Effector memory CD4-positive, alpha-beta T cell (primary cell): ENCODE data around the gene YPEL1.
"Not testable (repeated sequence)": the region's sequence is repeated elsewhere in the genome, so short reads cannot be mapped to it uniquely, and the experiment has no call there.

Source experiments
- DNase-seq, 3 donors: peaks; one replicate each; pipeline ENCODE4 v3.0.0-alpha.2; 2020
- H3K27ac ChIP-seq: 2 replicates; pipeline ENCODE4 v1.7.0; 2013; ENCODE audit warnings: mild to moderate bottlenecking, low read length, moderate library complexity; ENCODE audit not compliant: insufficient read depth, poor library complexity, severe bottlenecking
- H3K27me3 ChIP-seq: replicated peaks from 2 replicates; pipeline ENCODE4 v1.7.0; 2013; ENCODE audit warnings: mild to moderate bottlenecking, low read length; ENCODE audit not compliant: insufficient read depth, control insufficient read depth, poor library complexity, severe bottlenecking
- H3K36me3 ChIP-seq: 2 replicates; pipeline ENCODE4 v1.7.0; 2013; ENCODE audit warnings: mild to moderate bottlenecking, low read length, moderate library complexity; ENCODE audit not compliant: control insufficient read depth, insufficient read depth
- H3K4me1 ChIP-seq: 2 replicates; pipeline ENCODE4 v1.7.0; 2013; ENCODE audit warnings: low read length, mild to moderate bottlenecking; ENCODE audit not compliant: control insufficient read depth, insufficient read depth, poor library complexity, severe bottlenecking
- H3K4me3 ChIP-seq: 2 replicates; pipeline ENCODE4 v1.7.0; 2013; ENCODE audit warnings: low read length, low read depth, mild to moderate bottlenecking; ENCODE audit not compliant: insufficient read depth, poor library complexity, severe bottlenecking
- H3K9me3 ChIP-seq: 2 replicates; pipeline ENCODE4 v1.7.0; 2013; ENCODE audit warnings: mild to moderate bottlenecking, low read length, moderate library complexity; ENCODE audit not compliant: control insufficient read depth

Gene YPEL1

DNA sequence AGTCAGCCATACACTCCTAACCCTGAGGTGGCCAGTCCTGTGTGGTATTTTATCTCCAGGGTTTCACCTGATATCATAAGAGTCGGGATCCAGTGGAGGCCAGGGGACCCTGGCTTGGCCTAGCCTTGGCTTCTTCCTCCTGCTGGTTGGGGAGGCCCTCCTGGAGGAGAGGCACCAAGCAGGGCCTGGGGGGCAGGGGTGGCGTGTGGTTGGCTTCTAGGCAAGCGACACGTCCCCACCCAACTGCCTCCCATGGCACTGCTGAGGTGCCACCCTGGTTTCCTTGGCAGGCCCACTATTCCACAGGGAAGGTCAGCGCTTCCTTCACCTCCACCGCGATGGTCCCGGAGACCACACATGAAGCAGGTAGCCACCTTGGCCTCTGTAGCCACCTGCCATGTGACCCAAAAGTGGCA is 49.4 kb downstream of the YPEL1 start:
- Histone ChIP-seq H3K27ac (no peak overlapping the region), H3K9me3 (no peaks in the 10 kb centered on the region), H3K36me3 (peaks cover 65% of the 10 kb centered on the region), H3K4me1 (no peaks in the 10 kb centered on the region), H3K4me3 (no peak overlapping the region), H3K27me3 (no peaks in the 10 kb centered on the region)
- DNase-seq: no peak

DNA sequence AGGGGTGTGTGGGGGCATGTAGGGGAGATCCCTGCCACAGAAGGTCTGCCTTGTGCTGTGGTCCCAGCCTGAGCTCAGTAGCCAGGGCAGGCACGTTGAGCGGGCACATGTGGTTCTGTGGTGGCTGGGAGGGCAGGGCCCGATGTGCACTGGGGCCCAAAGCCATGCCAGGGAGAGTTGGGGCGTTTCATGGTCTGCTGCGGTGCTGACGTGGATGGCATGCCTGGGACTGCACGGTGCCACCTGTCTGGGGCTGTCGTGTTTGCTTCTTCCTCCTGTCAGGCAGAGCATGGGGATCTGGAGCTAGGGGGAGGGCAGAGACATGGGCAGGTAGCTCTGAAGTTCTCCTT is 50.5 kb downstream of the YPEL1 start:
- Histone ChIP-seq H3K4me1 (no peaks in the 10 kb centered on the region), H3K36me3 (peaks cover 70% of the 10 kb centered on the region), H3K4me3 (no peak overlapping the region), H3K27me3 (no peaks in the 10 kb centered on the region), H3K9me3 (no peaks in the 10 kb centered on the region), H3K27ac (no peak overlapping the region)
- no peak for DNase-seq

DNA sequence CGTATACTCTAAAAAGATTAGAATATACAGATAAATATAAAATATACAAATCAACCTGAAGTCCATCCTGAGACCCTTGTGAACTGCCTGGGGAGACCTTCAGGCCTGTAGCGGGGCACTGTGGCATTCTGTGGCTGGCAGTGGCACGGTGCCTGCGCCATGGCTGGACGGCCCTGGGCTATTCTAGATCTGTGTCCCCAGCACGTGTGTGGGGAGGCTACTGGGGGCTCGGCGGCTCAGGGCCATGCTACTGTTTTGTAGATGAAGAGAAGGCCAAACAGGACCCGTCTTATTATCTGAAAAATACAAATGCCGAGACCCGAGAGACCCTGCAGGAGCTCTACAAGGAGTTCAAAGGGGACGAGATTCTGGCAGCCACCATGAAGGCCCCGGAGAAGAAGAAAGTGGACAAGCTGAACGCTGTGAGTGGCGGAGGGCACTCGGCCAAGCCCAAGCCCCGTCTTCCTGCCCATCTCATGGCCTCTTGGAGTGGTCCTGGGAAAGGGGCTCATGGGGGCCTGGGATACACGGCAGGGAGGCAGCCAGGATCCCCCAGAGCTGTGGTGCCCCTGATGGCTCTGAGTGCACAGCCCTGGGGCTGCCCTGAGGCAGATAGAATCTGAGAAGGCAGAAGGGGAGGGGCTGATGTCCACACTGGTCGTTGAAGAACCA is 51.0 kb downstream of the YPEL1 start:
- peaks cover 72% of the 10 kb centered on the region for H3K36me3 ChIP-seq
- H3K4me1 ChIP-seq: no peaks in the 10 kb centered on the region
- H3K27me3 ChIP-seq: no peaks in the 10 kb centered on the region
- no peak overlapping the region for H3K4me3 ChIP-seq
- H3K27ac ChIP-seq: no peak overlapping the region
- no peak for DNase-seq
- H3K9me3 ChIP-seq: no peaks in the 10 kb centered on the region

DNA sequence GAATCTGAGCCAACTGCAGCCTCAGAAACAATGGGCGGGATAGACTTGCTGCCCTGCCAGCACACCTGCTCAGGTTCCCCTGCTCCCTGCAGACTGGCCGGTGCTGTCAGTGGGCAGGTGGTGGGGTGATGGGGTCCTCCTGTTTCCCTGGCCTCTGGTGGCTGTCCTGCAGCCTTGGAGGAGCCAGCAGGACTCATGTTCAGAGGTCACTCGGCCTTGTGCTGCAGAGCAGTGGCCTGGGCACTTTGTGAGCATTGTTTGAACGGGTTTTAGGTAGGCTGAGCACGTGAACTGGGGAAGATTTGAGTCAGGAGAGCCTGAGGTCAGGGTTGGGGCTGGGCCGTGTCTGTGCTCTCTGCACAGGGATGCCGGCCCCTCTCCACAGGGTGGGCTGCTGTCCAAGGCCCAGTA is 52.2 kb downstream of the YPEL1 start:
- Histone ChIP-seq H3K27me3 (no peaks in the 10 kb centered on the region), H3K4me3 (no peak overlapping the region), H3K4me1 (no peaks in the 10 kb centered on the region), H3K36me3 (peaks cover 69% of the 10 kb centered on the region), H3K27ac (no peak overlapping the region), H3K9me3 (no peaks in the 10 kb centered on the region)
- DNase-seq: no peak

DNA sequence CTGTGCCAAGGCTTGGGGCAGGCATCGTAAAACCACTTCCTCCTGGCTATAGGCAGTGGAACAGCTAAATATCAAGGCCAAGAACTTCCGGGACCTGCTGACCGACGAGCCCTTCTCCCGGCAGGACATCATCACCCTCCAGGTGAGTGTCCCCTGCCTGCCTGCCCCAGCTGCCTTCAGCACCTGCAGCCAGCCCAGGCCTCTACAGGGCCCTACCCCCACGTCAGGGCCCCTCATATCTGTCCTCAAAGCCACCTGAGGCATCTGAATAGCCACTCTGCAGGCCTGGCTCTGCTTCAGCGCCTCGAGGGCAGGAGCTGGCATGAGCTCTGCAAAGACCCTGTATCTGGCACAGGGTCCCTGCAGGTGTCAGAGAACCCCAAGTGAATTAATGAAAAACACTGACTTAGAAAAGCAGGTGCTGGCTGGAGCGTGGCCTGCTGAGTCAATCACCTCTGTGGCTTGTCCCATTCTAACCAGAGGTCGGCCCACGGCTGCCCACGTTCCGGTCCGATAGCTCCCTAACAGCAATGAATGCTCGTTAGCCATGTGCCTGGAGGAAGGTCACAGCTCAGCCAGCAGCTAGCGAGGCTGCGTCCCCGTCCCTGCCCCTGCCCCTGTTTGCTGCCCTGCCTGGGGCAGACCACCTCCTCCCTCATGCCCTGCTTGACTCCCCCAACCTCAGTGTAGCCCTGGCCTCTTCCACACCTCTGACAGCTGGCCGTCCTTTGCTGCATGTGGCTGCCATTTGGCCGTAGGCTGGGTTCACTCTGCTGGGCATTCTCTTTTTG is 53.0 kb downstream of the YPEL1 start:
- Histone ChIP-seq H3K4me3 (no peak overlapping the region), H3K4me1 (no peaks in the 10 kb centered on the region), H3K36me3 (peaks cover 61% of the 10 kb centered on the region), H3K27me3 (no peaks in the 10 kb centered on the region), H3K9me3 (no peaks in the 10 kb centered on the region), H3K27ac (no peak overlapping the region)
- no peak for DNase-seq

DNA sequence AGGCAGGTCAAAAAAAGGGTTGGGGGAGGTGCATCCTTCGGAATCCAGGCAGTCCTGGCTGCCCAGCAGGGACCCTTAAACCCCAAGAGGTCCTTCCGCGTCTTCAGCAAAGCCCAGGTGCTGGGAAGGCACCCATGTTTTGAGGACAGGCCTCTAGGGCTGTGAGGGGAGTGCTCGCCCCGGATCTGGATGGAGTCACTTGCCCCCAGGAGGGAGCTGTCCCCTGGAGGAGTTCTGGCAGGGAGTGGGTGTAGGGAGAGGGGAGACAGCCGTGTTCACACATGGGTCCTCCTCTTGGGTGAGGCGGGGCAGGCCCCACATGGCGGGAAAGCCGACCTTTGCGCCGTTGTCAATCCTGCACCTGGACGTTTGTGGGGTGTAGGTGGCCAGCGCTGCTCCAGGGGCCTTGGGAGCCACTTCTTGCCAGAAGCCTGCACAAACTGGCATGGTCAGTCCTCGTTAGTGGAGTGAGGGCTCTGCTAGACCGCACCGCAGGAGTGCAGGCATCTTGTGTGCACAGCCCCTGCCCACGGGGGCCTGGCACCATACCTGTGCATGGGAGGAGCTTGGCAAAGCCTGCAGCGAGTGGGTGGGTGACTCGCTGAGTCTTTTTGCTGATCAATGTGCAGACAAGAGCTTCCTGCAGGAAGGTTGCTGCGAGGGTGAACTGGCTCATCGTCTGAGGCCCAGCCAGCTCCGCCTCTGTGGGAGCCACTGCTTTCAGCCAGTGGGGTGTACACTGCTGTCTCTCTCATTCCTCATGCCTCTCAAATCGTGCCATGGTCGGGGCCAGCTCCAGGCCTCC is 53.8 kb downstream of the YPEL1 start:
- H3K4me3 ChIP-seq: no peak overlapping the region
- H3K4me1 ChIP-seq: no peaks in the 10 kb centered on the region
- no peaks in the 10 kb centered on the region for H3K9me3 ChIP-seq
- H3K36me3 ChIP-seq: peaks cover 55% of the 10 kb centered on the region
- H3K27me3 ChIP-seq: no peaks in the 10 kb centered on the region
- no peak for DNase-seq
- no peak overlapping the region for H3K27ac ChIP-seq

DNA sequence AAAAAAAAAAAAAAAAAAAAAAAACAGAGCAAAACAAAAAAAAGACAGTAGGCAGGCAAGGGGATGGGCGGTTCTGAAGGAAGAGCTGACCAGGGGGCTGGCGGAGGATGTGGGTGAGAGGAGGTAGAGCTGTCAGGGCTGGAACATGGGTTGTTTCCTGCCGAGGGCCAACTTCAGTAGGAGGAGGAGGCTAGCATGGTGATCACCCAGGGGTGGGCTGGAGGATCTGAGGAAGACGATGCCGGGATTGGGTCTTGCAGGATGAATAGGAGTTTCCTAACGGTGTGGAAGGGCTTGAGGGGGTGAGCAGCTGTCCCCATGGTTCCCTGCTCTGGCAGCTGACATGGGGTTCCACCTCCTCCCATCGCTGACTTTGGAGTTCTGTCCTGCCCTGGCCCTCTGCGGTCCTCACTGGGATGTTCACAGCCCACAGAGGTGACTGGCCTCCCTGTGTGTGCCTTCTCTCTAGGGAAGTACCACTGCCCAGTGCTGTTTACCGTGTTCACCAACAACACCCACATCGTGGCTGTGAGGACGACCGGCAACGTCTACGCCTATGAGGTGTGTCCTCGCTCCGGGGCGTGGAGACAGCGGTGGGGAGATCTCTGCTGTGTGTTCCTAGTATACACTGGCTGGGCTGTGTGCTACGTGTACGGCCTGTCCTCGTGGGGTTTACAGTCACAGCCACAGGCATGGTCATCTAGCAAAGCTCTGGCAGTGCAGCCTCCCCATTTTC is 54.6 kb downstream of the YPEL1 start:
- Histone ChIP-seq H3K4me3 (no peak overlapping the region), H3K27me3 (no peaks in the 10 kb centered on the region), H3K9me3 (no peaks in the 10 kb centered on the region), H3K4me1 (no peaks in the 10 kb centered on the region), H3K36me3 (peaks cover 49% of the 10 kb centered on the region), H3K27ac (no peak overlapping the region)
- DNase-seq: no peak

DNA sequence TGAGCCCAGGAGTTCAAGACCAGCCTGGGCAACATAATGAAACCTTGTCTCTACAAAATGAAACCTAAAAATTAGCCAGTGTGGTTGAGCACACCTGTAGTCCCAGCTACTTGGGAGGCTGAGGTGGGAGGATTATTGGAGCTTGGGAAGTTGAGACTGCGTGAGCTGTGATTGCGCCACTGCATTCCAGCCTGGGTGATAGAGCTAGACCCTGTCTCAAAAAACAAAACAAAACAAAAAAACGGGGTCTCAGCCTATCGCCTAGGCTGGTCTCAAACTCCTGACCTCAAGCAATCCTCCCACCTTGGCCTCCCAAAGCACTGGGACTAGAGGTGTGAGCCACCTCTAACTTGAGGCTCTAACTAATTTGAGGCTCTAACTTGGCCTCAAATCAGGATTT is 56.2 kb downstream of the YPEL1 start:
- DNase-seq: no peak
- Histone ChIP-seq H3K36me3 (peaks cover 49% of the 10 kb centered on the region), H3K4me1 (no peaks in the 10 kb centered on the region)

DNA sequence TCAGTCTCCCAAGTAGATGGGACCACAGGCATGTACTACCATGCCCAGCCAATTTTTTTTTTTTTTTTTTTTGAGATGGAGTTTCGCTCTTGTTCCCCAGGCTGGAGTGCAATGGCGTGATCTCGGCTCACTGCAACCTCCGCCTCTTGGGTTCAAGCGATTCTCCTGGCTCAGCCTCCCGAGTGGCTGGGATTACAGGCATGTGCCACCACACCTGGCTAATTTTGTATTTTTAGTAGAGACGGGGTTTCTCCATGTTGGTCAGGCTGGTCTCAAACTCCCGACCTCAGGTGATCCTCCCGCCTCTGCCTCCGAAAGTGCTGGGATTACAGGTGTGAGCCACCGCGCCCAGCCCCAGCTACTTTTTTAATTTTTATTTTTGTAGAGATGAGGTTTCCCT is 56.8 kb downstream of the YPEL1 start:
- H3K4me3 ChIP-seq, DNase-seq, H3K4me1 ChIP-seq, H3K27me3 ChIP-seq, H3K9me3 ChIP-seq, H3K27ac ChIP-seq: not testable (repeated sequence)
- H3K36me3 ChIP-seq: peaks cover 53% of the 10 kb centered on the region

More for the DNA sequence above, 56.2 kb downstream of the YPEL1 start:
- no peaks in the 10 kb centered on the region for H3K9me3 ChIP-seq
- no peaks in the 10 kb centered on the region for H3K27me3 ChIP-seq
- H3K27ac ChIP-seq: no peak overlapping the region
- no peak overlapping the region for H3K4me3 ChIP-seq
